Neural progenitor cell (in vitro differentiated cells): ENCODE measurements around the gene ZBTB37. TPM values are rescaled to one million over a fixed set of nuclear protein-coding genes. Genes with fewer than 3 reads are reported as not detected.
A peak's percentile ranks its signal among the peaks of the same experiment; 100 is the strongest.
"Not testable (repeated sequence)": the region's sequence is repeated elsewhere in the genome, so short reads cannot be mapped to it uniquely, and the experiment has no call there.

Experiments used
- DNase-seq: peaks from one replicate; pipeline ENCODE4 v3.0.0-alpha.2; 2016; ENCODE audit warnings: low spot score
- H2AFZ ChIP-seq: fragments of 200-600 bp; sonication (generic); replicated peaks from 2 replicates; pipeline ENCODE4 v1.6.1; 2016; ENCODE audit warnings: antibody characterized with exemption
- H3F3A ChIP-seq: fragments of 200-600 bp; sonication (generic); 2 replicates; pipeline ENCODE4 v1.6.1; 2016; ENCODE audit warnings: antibody characterized with exemption, low read depth
- H3K27ac ChIP-seq: fragments of 200-600 bp; sonication (generic); 2 replicates; pipeline ENCODE4 v1.5.1; 2016; ENCODE audit warnings: mild to moderate bottlenecking
- H3K27me3 ChIP-seq: fragments of 200-600 bp; sonication (generic); 2 replicates; pipeline ENCODE4 v1.6.1; 2016; ENCODE audit warnings: mild to moderate bottlenecking, moderate library complexity
- H3K36me3 ChIP-seq: fragments of 200-600 bp; sonication (generic); 2 replicates; pipeline ENCODE4 v1.5.1; 2016
- H3K4me1 ChIP-seq: fragments of 200-600 bp; sonication (generic); 2 replicates; pipeline ENCODE4 v1.6.1; 2016; ENCODE audit warnings: mixed run types
- H3K4me2 ChIP-seq: fragments of 200-600 bp; sonication (generic); 2 replicates; pipeline ENCODE4 v1.6.1; 2016
- H3K4me3 ChIP-seq: fragments of 200-600 bp; sonication (generic); 2 replicates; pipeline ENCODE4 v1.5.1; 2016
- H3K79me2 ChIP-seq: fragments of 200-600 bp; sonication (generic); 2 replicates; pipeline ENCODE4 v1.6.1; 2016; ENCODE audit warnings: low read depth
- H3K9ac ChIP-seq: fragments of 200-600 bp; sonication (generic); 2 replicates; pipeline ENCODE4 v1.6.1; 2016
- H3K9me3 ChIP-seq: fragments of 200-600 bp; sonication (generic); 2 replicates; pipeline ENCODE4 v1.5.1; 2016; ENCODE audit warnings: low read depth
- H4K20me1 ChIP-seq: fragments of 200-600 bp; sonication (generic); 2 replicates; pipeline ENCODE4 v1.6.1; 2016; ENCODE audit warnings: low read depth
- H3K27ac Mint-ChIP-seq: 3 replicates; pipeline ENCODE4 v1.8.0; 2021; ENCODE audit warnings: mixed read lengths
- H3K27me3 Mint-ChIP-seq: 2 replicates; pipeline ENCODE4 v1.8.0; 2022; ENCODE audit warnings: low read depth, mild to moderate bottlenecking, inconsistent platforms, moderate library complexity, mixed read lengths; ENCODE audit not compliant: insufficient read depth
- H3K36me3 Mint-ChIP-seq: 3 replicates; pipeline ENCODE4 v1.8.0; 2021; ENCODE audit warnings: mixed read lengths
- H3K4me1 Mint-ChIP-seq: 3 replicates; pipeline ENCODE4 v1.8.0; 2021; ENCODE audit warnings: mixed read lengths
- H3K4me3 Mint-ChIP-seq: 3 replicates; pipeline ENCODE4 v1.8.0; 2021; ENCODE audit warnings: mild to moderate bottlenecking, moderate library complexity, mixed read lengths
- H3K9me3 Mint-ChIP-seq: 3 replicates; pipeline ENCODE4 v1.8.0; 2020; ENCODE audit warnings: mixed read lengths
- CTCF ChIP-seq: fragments of 200-600 bp; sonication (generic); IDR thresholded peaks from 2 replicates; pipeline ENCODE4 v1.5.1; 2017; ENCODE audit warnings: antibody characterized with exemption, mild to moderate bottlenecking
- EZH2 ChIP-seq: fragments of 200-600 bp; sonication (generic); IDR thresholded peaks from 2 replicates; pipeline ENCODE4 v1.6.1; 2017; ENCODE audit warnings: antibody characterized with exemption, mild to moderate bottlenecking, moderate library complexity
- EZH2phosphoT487 ChIP-seq: fragments of 200-600 bp; sonication (generic); IDR thresholded peaks from 2 replicates; pipeline ENCODE4 v1.6.1; 2017; ENCODE audit warnings: antibody characterized with exemption
- total RNA-seq: library from RNA; depleted of rRNA; stranded (reverse); fragments of >200 nt; gene quantifications from 2 replicates; pipeline ENCODE4 v1.2.3, GENCODE V29; 2015; ENCODE audit warnings: low replicate concordance

The ZBTB37 gene
- total RNA-seq, 1 donor from 2014 or later: 19.4 TPM

DNA sequence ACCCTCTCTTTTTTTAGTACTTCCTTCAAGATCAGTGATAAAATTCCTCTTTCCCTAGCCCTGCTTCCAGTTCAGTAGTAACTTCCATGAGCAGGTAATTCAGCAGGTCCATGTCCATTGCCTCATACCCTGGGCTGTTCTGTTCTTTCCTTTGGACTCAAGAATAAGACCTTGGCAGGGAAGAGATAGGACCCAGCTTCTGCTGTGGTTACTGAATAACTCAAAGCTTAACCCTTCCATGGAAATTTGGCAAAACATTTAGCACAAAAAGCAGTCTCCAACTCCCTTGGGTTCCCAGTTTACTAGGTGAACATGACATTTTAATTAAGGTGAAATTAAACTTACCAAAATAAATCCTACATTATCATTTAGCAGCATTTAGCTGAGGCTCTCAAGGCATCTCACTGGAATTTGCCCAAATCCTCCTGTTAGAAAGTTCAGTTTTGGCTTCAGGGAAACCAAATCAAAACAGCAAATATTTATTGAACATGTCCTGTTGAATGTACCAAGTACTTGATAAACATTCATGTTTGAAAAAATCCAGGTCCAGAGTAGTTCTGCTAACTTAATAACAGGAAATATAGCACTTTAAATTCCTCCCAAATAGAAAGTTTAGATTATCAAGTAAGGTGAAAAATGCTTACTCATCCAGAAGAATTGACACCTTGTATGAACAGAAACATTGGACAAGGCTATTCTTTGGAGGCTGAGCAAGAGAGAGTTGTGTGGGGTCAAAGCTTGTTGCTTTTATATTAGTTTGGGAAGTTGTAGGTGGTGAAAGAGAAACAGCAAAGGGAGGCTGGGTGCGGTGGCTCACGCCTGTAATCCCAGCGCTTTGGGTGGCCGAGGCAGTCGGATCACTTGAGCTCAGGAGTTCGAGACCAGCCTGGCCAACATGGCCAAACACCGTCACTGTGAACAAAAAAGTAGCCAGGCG, 57.4 kb downstream of the ZBTB37 start:
- no peaks in the 10 kb centered on the region for H3K9me3 ChIP-seq
- no peak overlapping the region for H3K27ac Mint-ChIP-seq
- H3K4me1 ChIP-seq: no peaks in the 10 kb centered on the region
- no peak overlapping the region for H3K27ac ChIP-seq
- no peak overlapping the region for H3K9ac ChIP-seq
- no peaks in the 10 kb centered on the region for H3K27me3 ChIP-seq
- no peaks in the 10 kb centered on the region for H3K4me1 Mint-ChIP-seq
- peaks cover 9% of the 10 kb centered on the region for H3K36me3 Mint-ChIP-seq
- H3K9me3 Mint-ChIP-seq: no peaks in the 10 kb centered on the region
- no peaks in the 10 kb centered on the region for H4K20me1 ChIP-seq
- H3K79me2 ChIP-seq: no peaks in the 10 kb centered on the region
- H3K36me3 ChIP-seq: no peaks in the 10 kb centered on the region
- TF ChIP-seq EZH2: no peak
- no peak for TF ChIP-seq EZH2phosphoT487
- no peak for TF ChIP-seq CTCF
- H3K27me3 Mint-ChIP-seq: no peaks in the 10 kb centered on the region
- H3K4me3 Mint-ChIP-seq: no peak overlapping the region
- no peak overlapping the region for H3K4me2 ChIP-seq
- H2AFZ ChIP-seq: no peak overlapping the region
- no peak overlapping the region for H3K4me3 ChIP-seq
- peaks cover 13% of the 10 kb centered on the region for H3F3A ChIP-seq
- DNase-seq: no peak

- H3K4me3 ChIP-seq, H3K27ac ChIP-seq, H2AFZ ChIP-seq, H3K4me2 ChIP-seq, H4K20me1 ChIP-seq, H3K27me3 Mint-ChIP-seq, H3K9me3 ChIP-seq, H3K9ac ChIP-seq, H3K9me3 Mint-ChIP-seq, H3K4me1 Mint-ChIP-seq, DNase-seq, H3K4me1 ChIP-seq, H3K4me3 Mint-ChIP-seq, H3K79me2 ChIP-seq, H3K27ac Mint-ChIP-seq, H3K27me3 ChIP-seq: not testable (repeated sequence)
- peaks cover 16% of the 10 kb centered on the region for H3K36me3 Mint-ChIP-seq
- peaks cover 13% of the 10 kb centered on the region for H3F3A ChIP-seq
- H3K36me3 ChIP-seq: peaks cover 13% of the 10 kb centered on the region
Observed at GRCh38 chr1:173930541-173930940, 62.4 kb downstream of the ZBTB37 start.

DNA sequence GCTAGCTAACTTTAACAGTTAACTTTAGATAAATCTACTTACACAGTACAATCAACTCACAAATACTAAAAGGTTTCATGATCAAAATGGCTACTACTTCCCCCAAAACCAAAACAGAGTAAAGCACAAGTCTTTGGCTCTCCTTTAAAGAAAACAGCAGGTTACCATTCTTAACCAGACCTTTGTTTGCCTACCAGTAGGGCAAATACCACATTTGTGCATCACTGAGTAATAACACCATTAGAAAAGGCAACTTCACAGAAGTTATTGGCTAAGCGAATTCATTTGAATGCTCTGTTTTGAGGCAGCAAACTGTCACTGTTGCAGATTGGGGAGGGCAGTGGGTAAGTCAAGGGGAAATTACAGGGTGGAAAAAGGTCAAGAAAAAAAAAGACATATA, 66.3 kb downstream of the ZBTB37 start:
- Histone ChIP-seq H3K4me1 (peaks cover 10% of the 10 kb centered on the region), H3K79me2 (no peaks in the 10 kb centered on the region), H3K4me3 (no peak overlapping the region), H3F3A (peaks cover 5% of the 10 kb centered on the region), H3K27me3 (no peaks in the 10 kb centered on the region), H3K9me3 (no peaks in the 10 kb centered on the region), H4K20me1 (no peaks in the 10 kb centered on the region), H3K36me3 (peaks cover 27% of the 10 kb centered on the region), H3K9ac (no peak overlapping the region), H3K4me2 (no peak overlapping the region), H3K27ac (no peak overlapping the region), H2AFZ (no peak overlapping the region)
- peak; percentile 17 for DNase-seq
- Mint-ChIP-seq H3K27ac (no peak overlapping the region), H3K4me3 (no peak overlapping the region), H3K9me3 (no peaks in the 10 kb centered on the region), H3K27me3 (no peaks in the 10 kb centered on the region), H3K4me1 (peaks cover 6% of the 10 kb centered on the region), H3K36me3 (peaks cover 21% of the 10 kb centered on the region)
- TF ChIP-seq CTCF (no peak), EZH2 (no peak), EZH2phosphoT487 (no peak)

DNA sequence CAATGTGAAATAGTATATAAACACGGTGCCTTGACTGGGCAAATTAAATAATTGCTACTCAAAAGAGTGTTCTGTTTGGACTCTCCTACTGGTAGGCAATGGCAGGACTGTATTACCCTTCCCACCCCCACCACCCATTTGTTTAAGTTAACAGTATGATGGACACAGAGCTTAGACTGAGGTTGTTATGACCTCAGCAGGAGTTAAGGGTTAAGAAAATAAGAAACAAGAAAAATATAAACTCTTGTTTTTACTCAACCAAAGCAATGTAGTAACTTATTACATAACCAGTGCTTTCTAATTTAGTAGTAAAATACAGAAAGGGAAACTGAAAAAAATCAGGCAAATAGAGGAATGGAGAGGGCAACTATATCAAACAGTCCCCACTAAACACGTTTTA, 68.9 kb downstream of the ZBTB37 start:
- H3K9ac ChIP-seq: no peak overlapping the region
- TF ChIP-seq CTCF (no peak), EZH2 (no peak)

More for the DNA sequence above, 68.9 kb downstream of the ZBTB37 start:
- Histone ChIP-seq H3K79me2 (no peaks in the 10 kb centered on the region), H3K4me3 (no peak overlapping the region), H3K27me3 (no peaks in the 10 kb centered on the region), H4K20me1 (no peaks in the 10 kb centered on the region), H3K4me1 (peaks cover 10% of the 10 kb centered on the region), H2AFZ (no peak overlapping the region), H3K27ac (no peak overlapping the region), H3K4me2 (no peak overlapping the region), H3K9me3 (no peaks in the 10 kb centered on the region), H3F3A (no peaks in the 10 kb centered on the region), H3K36me3 (peaks cover 37% of the 10 kb centered on the region)
- Mint-ChIP-seq H3K4me1 (peaks cover 6% of the 10 kb centered on the region), H3K4me3 (no peak overlapping the region), H3K9me3 (no peaks in the 10 kb centered on the region), H3K36me3 (peaks cover 24% of the 10 kb centered on the region), H3K27me3 (no peaks in the 10 kb centered on the region), H3K27ac (no peak overlapping the region)
- DNase-seq: no peak
